NCI-H526 (cell line): ENCODE results near the gene ZDHHC1.
"Not testable (repeated sequence)": the region's sequence is repeated elsewhere in the genome, so short reads cannot be mapped to it uniquely, and the experiment has no call there.

ENCODE experiments used
- DNase-seq, 2 experiments: peaks; one replicate each; lab custom pipeline; 2025; lab: John Stamatoyannopoulos, UW

ZDHHC1 gene

GRCh38 chr16:67430977-67431774 lies 14.9 kb upstream of the ZDHHC1 start, which contains the start of gene HSD11B2:
Gene HSD11B2 (plus strand): TSS chr16:67431121. CDS start chr16:67431249, 128 bp downstream.
- DNase-seq: peak in 1 of 2 experiments; percentile 72

GRCh38 chr16:67430504-67430976 lies 14.3 kb upstream of the ZDHHC1 start:
- DNase-seq: peak in 1 of 2 experiments; percentile 52

GRCh38 chr16:67429799-67430503 lies 13.7 kb upstream of the ZDHHC1 start:
- DNase-seq: no peak

- DNase-seq: no peak
Observed at GRCh38 chr16:67429053-67429798, 12.9 kb upstream of the ZDHHC1 start.

- DNase-seq: peak; percentile 42 to 68
Observed at GRCh38 chr16:67428146-67428731, 12.0 kb upstream of the ZDHHC1 start.

GRCh38 chr16:67426950-67427349 lies 10.7 kb upstream of the ZDHHC1 start:
- DNase-seq: no peak

GRCh38 chr16:67426022-67426421 lies 9.7 kb upstream of the ZDHHC1 start:
- no peak for DNase-seq

GRCh38 chr16:67425580-67425979 lies 9.3 kb upstream of the ZDHHC1 start:
- no peak for DNase-seq

GRCh38 chr16:67425061-67425460 lies 8.8 kb upstream of the ZDHHC1 start:
- peak; percentile 12 to 58 for DNase-seq

GRCh38 chr16:67424261-67424615 lies 8.0 kb upstream of the ZDHHC1 start:
- DNase-seq: no peak

- DNase-seq: no peak
Observed at GRCh38 chr16:67423611-67424260, 7.5 kb upstream of the ZDHHC1 start.

- DNase-seq: no peak
Observed at GRCh38 chr16:67423015-67423414, 6.7 kb upstream of the ZDHHC1 start.

- no peak for DNase-seq
Observed at GRCh38 chr16:67421030-67421429, 4.8 kb upstream of the ZDHHC1 start.

GRCh38 chr16:67419931-67420330 lies 3.7 kb upstream of the ZDHHC1 start:
- no peak for DNase-seq

GRCh38 chr16:67419502-67419901 lies 3.2 kb upstream of the ZDHHC1 start:
- no peak for DNase-seq

- no peak for DNase-seq
Observed at GRCh38 chr16:67417333-67418061, 1.2 kb upstream of the ZDHHC1 start.

- DNase-seq: not testable (repeated sequence)
Observed at GRCh38 chr16:67415421-67415820, 856 bp downstream of the ZDHHC1 start.

GRCh38 chr16:67413978-67414911 lies 2.0 kb downstream of the ZDHHC1 start:
- DNase-seq: no peak

- DNase-seq: no peak
Observed at GRCh38 chr16:67412294-67412693, 4.0 kb downstream of the ZDHHC1 start.

- no peak for DNase-seq
Observed at GRCh38 chr16:67411339-67411738, 4.9 kb downstream of the ZDHHC1 start.
